ENCODE measurements around the gene HLA-DPA1.

DNA sequence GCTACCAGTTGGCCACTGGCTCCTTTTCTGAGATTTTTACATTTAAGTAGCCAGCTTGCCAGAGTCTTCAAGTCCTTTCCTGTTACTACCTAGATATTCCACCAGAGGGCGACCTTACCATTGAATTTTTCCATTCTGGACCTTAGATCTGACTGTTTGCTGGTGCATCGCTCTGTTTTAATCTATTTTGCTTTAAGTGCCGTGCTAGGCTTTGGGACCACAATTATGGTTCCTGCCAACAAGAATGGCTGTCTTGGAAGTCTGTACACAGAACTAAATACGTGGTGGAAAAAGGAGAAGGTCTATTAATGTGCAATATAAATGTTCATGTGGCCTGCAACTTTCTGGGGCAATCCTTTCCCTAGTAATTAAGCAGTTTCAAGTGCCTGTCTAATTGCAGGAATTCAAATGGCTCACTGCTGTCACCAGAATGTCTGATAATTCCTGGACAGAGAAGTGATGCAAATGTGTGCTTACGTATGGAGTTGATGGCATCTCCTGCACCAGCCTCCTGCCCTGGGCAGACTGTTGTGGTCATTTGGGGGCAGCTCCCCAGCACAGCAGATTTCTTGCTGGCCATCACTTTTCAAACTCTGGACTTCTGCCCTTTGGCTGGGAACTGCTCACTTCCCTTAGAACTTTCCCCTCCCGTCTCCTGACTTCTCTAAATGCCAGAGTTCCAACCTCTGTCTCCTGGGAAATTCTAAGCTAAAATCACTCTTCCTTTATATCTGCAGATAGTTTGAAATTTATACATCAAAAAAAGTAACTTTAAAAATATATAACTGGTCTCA, 58.4 kb downstream of the HLA-DPA1 start:
- no peak for TF ChIP-seq EZH2 (IDR thresholded peaks at IDR 0.05)
- TF ChIP-seq POLR2AphosphoS5 (IDR thresholded peaks at IDR 0.05; ENCODE audit: borderline replicate concordance, low read depth, low read length): no peak
- no peak for TF ChIP-seq FOXP2 (optimal IDR thresholded peaks at IDR 0.05; ENCODE audit: control extremely low read depth, extremely low read length, insufficient read depth)
